Measurements from ENCODE around the gene GNAO1. TPM values are rescaled to one million over a fixed set of nuclear protein-coding genes. Genes with fewer than 3 reads are reported as not detected.

GNAO1 gene
- total and polyA plus RNA-seq, 2 donors (not counting 1 experiment from before 2014, with no cell fraction given): 0.13 to 5.1 TPM

- H3K4me1 Mint-ChIP-seq: no peaks in the 10 kb centered on the region
- no peak overlapping the region for H3K4me3 Mint-ChIP-seq
- H3K4me1 ChIP-seq (ENCODE audit: control insufficient read depth in 2 of 2, insufficient read depth in 2 of 2, low read length in 2 of 2): no peaks in the 10 kb centered on the region
- H3K79me2 ChIP-seq (ENCODE audit: control insufficient read depth, insufficient read depth, low read length): no peaks in the 10 kb centered on the region
- no peak overlapping the region for H3K4me3 ChIP-seq (ENCODE audit: control extremely low read depth in 1 of 5, extremely low read depth in 1 of 5, insufficient read depth in 1 of 5, low read depth in 2 of 5, low read length in 4 of 5)
- TF ChIP-seq EZH2 (IDR thresholded peaks at IDR 0.05; ENCODE audit: borderline replicate concordance, insufficient read depth, low read depth, low read length, poor library complexity, severe bottlenecking) (no peak), CTCF (IDR thresholded peaks at IDR 0.05) (no peak)
- ChIA-PET CTCF (no interaction called here), POLR2A (no interaction called here)
- H2AFZ ChIP-seq (ENCODE audit: insufficient read depth, low read depth, low read length, poor library complexity, severe bottlenecking): no peak overlapping the region
- no peak overlapping the region for H3K9ac ChIP-seq (ENCODE audit: low read length)
- no peak overlapping the region for H3K4me2 ChIP-seq (replicated peaks; ENCODE audit: low read depth, low read length, poor library complexity, severe bottlenecking)
- intact Hi-C loops (cut with micrococcal nuclease): no loop called here
- H3K27me3 Mint-ChIP-seq: peaks cover 39% of the 10 kb centered on the region
- no peak overlapping the region for H3K27ac ChIP-seq (ENCODE audit: low read length in 2 of 2)
- ATAC-seq (ENCODE audit: low read depth) (no peak), DNase-seq (no peak)
- no peaks in the 10 kb centered on the region for H3K36me3 ChIP-seq (replicated peaks in 1 of 2; ENCODE audit: control extremely low read depth in 1 of 2, control insufficient read depth in 1 of 2, extremely low read depth in 1 of 2, insufficient read depth in 2 of 2, low read length in 1 of 2)
- no CpG with 5 or more reads among the region's 2 CpGs for WGBS (ENCODE audit: insufficient coverage)
- no peaks in the 10 kb centered on the region for H3K9me3 ChIP-seq (ENCODE audit: control extremely low read depth in 1 of 3, control insufficient read depth in 2 of 3, insufficient read depth in 1 of 3, low read length in 2 of 3)
- peaks cover 0 to 7% (median 0%) of the 10 kb centered on the region in 4 experiments for H3K27me3 ChIP-seq (replicated peaks in 1 of 4; ENCODE audit: control extremely low read depth in 1 of 4, control insufficient read depth in 3 of 4, insufficient read depth in 4 of 4, low read length in 3 of 4)
- H4K20me1 ChIP-seq (ENCODE audit: control insufficient read depth, insufficient read depth, low read length, poor library complexity, severe bottlenecking): no peaks in the 10 kb centered on the region
- no peak overlapping the region for H3K27ac Mint-ChIP-seq
- H3K9me3 Mint-ChIP-seq (ENCODE audit: insufficient read depth): no peaks in the 10 kb centered on the region
These were observed 45.9 kb upstream of the GNAO1 start for GRCh38 chr16:56145369-56145768.

GRCh38 chr16:56151621-56152020 is 39.7 kb upstream of the GNAO1 start:
- no peak for TF ChIP-seq EZH2 (IDR thresholded peaks at IDR 0.05; ENCODE audit: borderline replicate concordance, insufficient read depth, low read depth, low read length, poor library complexity, severe bottlenecking)
- no peak overlapping the region for H3K27ac ChIP-seq (ENCODE audit: low read length in 2 of 2)
- no peaks in the 10 kb centered on the region for H3K9me3 Mint-ChIP-seq (ENCODE audit: insufficient read depth)
- peaks cover 0 to 5% (median 4%) of the 10 kb centered on the region in 4 experiments for H3K27me3 ChIP-seq (replicated peaks in 1 of 4; ENCODE audit: control extremely low read depth in 1 of 4, control insufficient read depth in 3 of 4, insufficient read depth in 4 of 4, low read length in 3 of 4)
- ATAC-seq (ENCODE audit: low read depth): no peak
- H3K27ac Mint-ChIP-seq: no peak overlapping the region
- H3K4me1 ChIP-seq (ENCODE audit: control insufficient read depth in 2 of 2, insufficient read depth in 2 of 2, low read length in 2 of 2): no peaks in the 10 kb centered on the region
- intact Hi-C loops (cut with micrococcal nuclease): no loop called here
- no peak overlapping the region for H3K4me2 ChIP-seq (replicated peaks; ENCODE audit: low read depth, low read length, poor library complexity, severe bottlenecking)
- H2AFZ ChIP-seq (ENCODE audit: insufficient read depth, low read depth, low read length, poor library complexity, severe bottlenecking): no peak overlapping the region
- H4K20me1 ChIP-seq (ENCODE audit: control insufficient read depth, insufficient read depth, low read length, poor library complexity, severe bottlenecking): no peaks in the 10 kb centered on the region
- ChIA-PET CTCF (no interaction called here), POLR2A (no interaction called here)
- whole genome bisulfite sequencing (ENCODE audit: insufficient coverage): no CpG with 5 or more reads among the region's 2 CpGs
- no peak overlapping the region for H3K4me3 Mint-ChIP-seq
- H3K9me3 ChIP-seq (ENCODE audit: control extremely low read depth in 1 of 3, control insufficient read depth in 2 of 3, insufficient read depth in 1 of 3, low read length in 2 of 3): no peaks in the 10 kb centered on the region
- no peak overlapping the region for H3K4me3 ChIP-seq (ENCODE audit: control extremely low read depth in 1 of 5, extremely low read depth in 1 of 5, insufficient read depth in 1 of 5, low read depth in 2 of 5, low read length in 4 of 5)
- H3K79me2 ChIP-seq (ENCODE audit: control insufficient read depth, insufficient read depth, low read length): no peaks in the 10 kb centered on the region
- DNase-seq: no peak
- no peaks in the 10 kb centered on the region for H3K4me1 Mint-ChIP-seq
- no peaks in the 10 kb centered on the region for H3K36me3 ChIP-seq (replicated peaks in 1 of 2; ENCODE audit: control extremely low read depth in 1 of 2, control insufficient read depth in 1 of 2, extremely low read depth in 1 of 2, insufficient read depth in 2 of 2, low read length in 1 of 2)
- H3K9ac ChIP-seq (ENCODE audit: low read length): no peak overlapping the region
- H3K27me3 Mint-ChIP-seq: peaks cover 30% of the 10 kb centered on the region

Data from B cell (primary cell).